GM18909 (cell line): ENCODE data around the gene PLP2.

Experiments used
- ATAC-seq: cut with Tn5 transposase; IDR thresholded peaks from one replicate; pipeline ENCODE4 v1.9.1; 2021; ENCODE audit warnings: mild to moderate bottlenecking; ENCODE audit not compliant: unreplicated experiment, poor library complexity

Gene PLP2

DNA sequence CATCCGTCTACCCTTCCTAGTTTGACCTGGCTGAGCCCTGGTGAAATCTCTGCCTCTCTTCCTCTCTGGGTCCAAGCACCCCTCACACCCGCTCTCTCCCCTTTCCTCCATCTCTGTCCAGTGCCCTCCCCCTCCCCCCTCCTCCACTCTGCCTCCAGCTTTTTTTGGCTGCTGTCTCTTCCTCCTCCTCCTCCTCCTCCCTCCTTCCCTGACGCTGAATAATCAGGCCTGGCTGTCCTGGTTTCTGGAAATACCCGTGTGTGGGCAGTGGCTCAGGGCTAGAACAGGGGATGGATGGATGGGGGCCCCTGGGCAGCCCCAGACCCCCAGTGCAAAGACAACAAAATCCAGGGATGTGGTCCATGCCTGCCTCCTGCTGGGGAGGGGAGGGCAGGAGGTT is 33.0 kb downstream of the PLP2 start:
- ATAC-seq: no peak

- ATAC-seq: no peak
Observed at GRCh38 chrX:49205443-49205842, 33.7 kb downstream of the PLP2 start.

GRCh38 chrX:49206543-49206942 is 34.8 kb downstream of the PLP2 start:
- ATAC-seq: no peak

- ATAC-seq: no peak
Observed at GRCh38 chrX:49208399-49208798, 36.7 kb downstream of the PLP2 start.

DNA sequence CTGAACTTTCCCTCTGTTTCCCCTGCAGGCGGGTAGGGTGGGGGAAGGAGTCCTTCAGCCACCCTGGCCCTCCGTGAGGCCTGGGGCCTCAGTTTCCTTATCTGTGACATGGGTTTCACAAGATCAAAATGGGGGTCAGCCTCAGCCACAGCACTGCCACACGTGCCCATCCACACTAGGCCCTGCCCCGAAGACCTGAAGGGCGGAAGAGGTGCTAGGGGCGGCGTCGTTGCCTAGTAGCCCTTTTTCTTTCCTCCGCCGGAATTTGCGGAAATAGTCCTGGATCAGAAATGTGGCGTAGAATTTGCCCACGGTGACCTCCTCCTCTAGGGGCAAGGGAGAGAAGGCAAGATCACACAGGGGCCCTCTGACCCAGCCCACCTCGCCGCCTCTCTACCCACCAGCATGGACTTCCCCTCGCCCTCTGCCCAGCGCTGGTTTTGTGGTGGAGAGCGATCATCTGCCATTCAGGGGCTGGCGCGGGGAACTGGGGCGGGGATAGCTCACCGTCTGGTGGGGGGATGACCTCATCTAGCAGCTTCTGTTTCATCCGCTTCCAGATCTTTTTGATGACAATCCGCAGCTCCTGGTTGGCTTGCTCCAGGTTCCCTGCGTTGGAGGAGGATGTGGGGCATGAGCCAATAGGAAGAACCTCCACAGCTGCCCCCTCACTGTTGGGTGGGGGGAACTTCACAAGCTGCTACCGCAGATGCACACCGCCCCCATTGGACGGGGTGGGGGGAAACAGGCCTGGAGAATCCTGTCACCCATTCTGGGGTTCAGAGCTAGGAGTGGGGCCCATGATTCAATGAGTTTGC is 37.9 kb downstream of the PLP2 start:
- no peak for ATAC-seq

DNA sequence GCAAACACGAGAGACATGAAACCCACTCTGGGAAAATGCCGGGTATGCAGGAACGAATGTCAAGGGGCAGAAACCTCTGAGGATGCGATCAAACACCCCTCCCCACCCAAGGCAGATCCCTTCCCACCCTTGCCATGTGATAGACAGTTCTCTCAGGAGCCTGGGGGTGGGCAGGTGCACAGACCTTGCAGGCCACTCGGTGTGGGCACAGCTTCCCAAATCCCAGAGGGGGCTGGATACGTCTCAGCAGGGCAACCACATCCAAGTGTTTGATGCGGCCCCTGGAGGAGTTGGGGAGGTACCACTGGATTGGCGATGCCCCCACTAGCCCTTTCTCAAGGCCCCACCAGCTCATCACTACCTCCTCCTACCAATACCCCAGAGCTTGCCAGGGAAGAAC is 38.7 kb downstream of the PLP2 start:
- ATAC-seq: no peak

DNA sequence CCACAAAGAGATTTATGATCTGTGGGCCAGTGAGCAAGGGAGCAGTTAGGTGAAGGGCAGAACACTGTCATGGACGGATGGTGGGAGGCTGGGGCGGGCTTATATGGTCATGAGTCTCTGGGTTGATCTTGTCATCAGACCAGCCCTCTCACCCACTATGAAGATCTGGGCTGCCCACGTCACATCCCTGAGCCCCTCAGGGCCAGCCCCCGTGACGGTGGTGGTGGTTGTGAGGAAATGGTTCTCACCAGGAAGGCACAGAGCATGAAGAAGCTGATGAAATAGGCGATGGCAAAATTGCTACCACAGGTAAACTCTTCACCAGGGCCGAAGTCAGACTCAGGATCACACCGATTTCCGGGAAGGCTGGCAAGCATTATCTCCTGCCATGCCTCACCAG is 39.4 kb downstream of the PLP2 start:
- no peak for ATAC-seq

- ATAC-seq: no peak
Observed at GRCh38 chrX:49212209-49212608, 40.5 kb downstream of the PLP2 start.

- ATAC-seq: no peak
Observed at GRCh38 chrX:49212861-49213260, 41.2 kb downstream of the PLP2 start.

- no peak for ATAC-seq
Observed at GRCh38 chrX:49214416-49214815, 42.7 kb downstream of the PLP2 start.

DNA sequence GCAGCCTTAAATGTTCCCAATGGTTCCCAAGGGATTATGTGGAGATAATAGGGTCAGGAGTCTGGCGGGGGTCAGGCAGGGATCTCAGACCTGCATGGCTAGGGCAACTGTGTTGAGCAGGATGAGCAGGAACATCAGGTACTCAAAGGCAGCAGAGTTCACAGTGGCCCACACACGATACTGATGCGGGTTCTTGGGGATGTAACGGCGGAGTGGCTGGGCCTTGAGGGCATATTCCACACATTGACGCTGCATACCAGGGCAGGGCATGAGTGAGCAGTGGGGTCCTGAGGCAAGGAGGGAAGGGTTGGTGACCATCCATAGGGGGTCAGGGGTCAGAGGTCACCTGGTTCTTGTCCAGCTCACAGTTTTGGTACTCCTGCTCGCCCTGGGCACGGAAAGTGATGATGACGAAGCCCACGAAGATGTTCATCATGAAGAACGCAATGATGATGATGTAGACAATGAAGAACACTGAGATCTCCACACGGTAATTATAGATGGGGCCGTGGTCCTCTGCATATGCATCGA is 43.4 kb downstream of the PLP2 start:
- ATAC-seq: no peak

- no peak for ATAC-seq
Observed at GRCh38 chrX:49220100-49220499, 48.4 kb downstream of the PLP2 start.

GRCh38 chrX:49221868-49222267 is 50.2 kb downstream of the PLP2 start:
- no peak for ATAC-seq
